Measurements from ENCODE around the gene CDH16. TPM values are rescaled to one million over a fixed set of nuclear protein-coding genes. Genes with fewer than 3 reads are reported as not detected.
"Not testable (repeated sequence)": the region's sequence is repeated elsewhere in the genome, so short reads cannot be mapped to it uniquely, and the experiment has no call there.

CDH16 gene
- total RNA-seq, 1 experiment from 2014 or later, result not detected

DNA sequence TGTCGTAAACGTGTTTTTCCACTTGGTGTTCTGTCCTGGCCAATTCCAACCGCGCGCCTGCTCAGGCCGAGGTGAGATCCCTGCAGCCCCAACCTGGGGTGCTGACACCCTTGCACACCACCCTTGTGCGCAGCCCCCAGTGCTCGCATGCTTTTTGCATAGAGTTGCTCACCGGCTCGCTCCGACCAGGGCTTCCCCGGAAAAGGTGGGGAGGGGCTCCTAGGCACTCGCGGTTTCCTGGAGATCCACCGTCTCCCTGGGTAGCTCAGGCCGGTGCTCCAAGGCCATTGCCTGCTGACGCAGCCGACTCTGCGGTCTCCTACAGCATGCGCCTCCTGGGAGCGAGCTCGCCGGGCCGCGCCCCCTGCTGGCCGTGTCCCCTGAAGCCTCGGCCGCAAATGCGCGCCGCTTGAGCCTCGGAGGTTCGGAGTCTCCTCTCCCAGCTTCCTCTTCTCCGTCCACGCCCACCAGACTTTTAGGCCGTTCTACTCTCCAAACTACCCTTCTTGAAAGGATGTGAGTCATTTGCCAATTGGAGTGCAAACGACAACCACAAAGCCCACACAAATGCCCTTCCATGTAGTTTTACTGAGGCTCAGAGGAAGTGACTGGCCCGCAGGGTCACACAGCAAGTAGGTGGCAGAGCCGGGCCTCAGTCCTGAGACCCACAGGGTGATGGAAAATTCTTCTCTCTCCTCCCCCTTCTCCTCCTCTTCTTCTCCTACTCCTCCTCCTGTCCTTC, 45.6 kb downstream of the CDH16 start:
- POLR2A ChIA-PET, result interaction anchor here (0.6 to 1.7 kb wide), 5 partner anchors 43 to 464 kb away, joined by 3 to 11 read pairs (median 4); partner anchors contain the start of gene NAE1

GRCh38 chr16:66872559-66872942, 46.1 kb downstream of the CDH16 start:
- Mint-ChIP-seq H3K9me3 (ENCODE audit: unreplicated experiment) (no peaks in the 10 kb centered on the region), H3K4me3 (ENCODE audit: unreplicated experiment) (peak overlapping the region; percentile 71), H3K4me1 (ENCODE audit: insufficient read depth, unreplicated experiment) (peaks cover 20% of the 10 kb centered on the region), H3K27me3 (ENCODE audit: insufficient read depth, unreplicated experiment) (no peaks in the 10 kb centered on the region), H3K36me3 (ENCODE audit: insufficient read depth, unreplicated experiment) (no peaks in the 10 kb centered on the region), H3K27ac (ENCODE audit: low read depth, unreplicated experiment) (peak overlapping the region; percentile 51)
- CTCF ChIA-PET, result interaction anchor here (0.6 to 12.7 kb wide), 32 partner anchors 10 to 467 kb away, joined by 3 to 197 read pairs (median 4); partner anchors contain the start of genes CA7 and NAE1
- TF ChIP-seq, protein P1, sequence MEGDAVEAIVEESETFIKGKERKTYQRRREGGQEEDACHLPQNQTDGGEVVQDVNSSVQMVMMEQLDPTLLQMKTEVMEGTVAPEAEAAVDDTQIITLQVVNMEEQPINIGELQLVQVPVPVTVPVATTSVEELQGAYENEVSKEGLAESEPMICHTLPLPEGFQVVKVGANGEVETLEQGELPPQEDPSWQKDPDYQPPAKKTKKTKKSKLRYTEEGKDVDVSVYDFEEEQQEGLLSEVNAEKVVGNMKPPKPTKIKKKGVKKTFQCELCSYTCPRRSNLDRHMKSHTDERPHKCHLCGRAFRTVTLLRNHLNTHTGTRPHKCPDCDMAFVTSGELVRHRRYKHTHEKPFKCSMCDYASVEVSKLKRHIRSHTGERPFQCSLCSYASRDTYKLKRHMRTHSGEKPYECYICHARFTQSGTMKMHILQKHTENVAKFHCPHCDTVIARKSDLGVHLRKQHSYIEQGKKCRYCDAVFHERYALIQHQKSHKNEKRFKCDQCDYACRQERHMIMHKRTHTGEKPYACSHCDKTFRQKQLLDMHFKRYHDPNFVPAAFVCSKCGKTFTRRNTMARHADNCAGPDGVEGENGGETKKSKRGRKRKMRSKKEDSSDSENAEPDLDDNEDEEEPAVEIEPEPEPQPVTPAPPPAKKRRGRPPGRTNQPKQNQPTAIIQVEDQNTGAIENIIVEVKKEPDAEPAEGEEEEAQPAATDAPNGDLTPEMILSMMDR (IDR thresholded peaks at IDR 0.05; ENCODE audit: unreplicated experiment), result no peak
- POLR2A ChIA-PET, result interaction anchor here (0.8 to 1.7 kb wide), 4 partner anchors 42 to 463 kb away, joined by 3 to 11 read pairs (median 4); partner anchors contain the start of gene NAE1
- DNase-seq (ENCODE audit: unreplicated experiment), result no peak
- intact Hi-C loops (cut with micrococcal nuclease), result loop anchor here (2.0 kb wide), 1 partner anchor 42 kb away; the partner anchor contains the start of gene NAE1
- BruUV-seq (replicated peaks), result no TSS peak

More for the DNA sequence above, 45.6 kb downstream of the CDH16 start:
- TF ChIP-seq, protein P1 (IDR thresholded peaks at IDR 0.05; ENCODE audit: unreplicated experiment), result peak; percentile 90
- H3K9me3 Mint-ChIP-seq (ENCODE audit: unreplicated experiment), result no peaks in the 10 kb centered on the region
- H3K4me1 Mint-ChIP-seq (ENCODE audit: insufficient read depth, unreplicated experiment), result peaks cover 14% of the 10 kb centered on the region
- intact Hi-C loops (cut with micrococcal nuclease), result loop anchor here (2.0 kb wide), 1 partner anchor 42 kb away; the partner anchor contains the start of gene NAE1
- H3K36me3 Mint-ChIP-seq (ENCODE audit: insufficient read depth, unreplicated experiment), result no peaks in the 10 kb centered on the region
- H3K4me3 Mint-ChIP-seq (ENCODE audit: unreplicated experiment), result peak overlapping the region; percentile 71
- DNase-seq (ENCODE audit: unreplicated experiment), result peak; percentile 97
- no peaks in the 10 kb centered on the region for H3K27me3 Mint-ChIP-seq (ENCODE audit: insufficient read depth, unreplicated experiment)
- peak overlapping the region; percentile 51 for H3K27ac Mint-ChIP-seq (ENCODE audit: low read depth, unreplicated experiment)
- BruUV-seq (replicated peaks), result no TSS peak
- CTCF ChIA-PET, result interaction anchor here (0.6 to 12.7 kb wide), 33 partner anchors 9 to 467 kb away, joined by 3 to 197 read pairs (median 4); partner anchors contain the start of genes CA7 and NAE1

DNA sequence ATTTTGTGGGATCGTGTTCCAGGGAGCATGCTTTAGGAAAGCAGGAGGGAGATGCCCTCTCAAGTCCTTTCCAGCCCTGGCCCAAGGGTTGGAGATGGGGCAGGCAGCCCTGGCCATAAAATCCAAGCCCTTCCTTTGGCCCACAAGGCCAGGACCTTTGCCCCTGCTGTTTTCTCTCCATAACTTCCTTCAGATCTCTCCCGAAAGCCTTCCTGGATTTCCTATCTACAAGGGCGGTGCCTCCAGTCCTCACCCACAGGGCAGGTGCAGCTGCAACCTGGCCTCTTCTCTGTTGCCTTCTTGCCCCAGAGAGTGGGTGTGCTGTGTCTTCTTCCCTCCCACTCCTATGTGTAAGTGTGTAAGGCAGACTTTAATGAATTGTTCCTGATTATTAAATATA, 46.8 kb downstream of the CDH16 start:
- Mint-ChIP-seq H3K36me3 (ENCODE audit: insufficient read depth, unreplicated experiment) (no peaks in the 10 kb centered on the region), H3K4me1 (ENCODE audit: insufficient read depth, unreplicated experiment) (peaks cover 21% of the 10 kb centered on the region), H3K27ac (ENCODE audit: low read depth, unreplicated experiment) (no peak overlapping the region), H3K27me3 (ENCODE audit: insufficient read depth, unreplicated experiment) (no peaks in the 10 kb centered on the region), H3K9me3 (ENCODE audit: unreplicated experiment) (no peaks in the 10 kb centered on the region), H3K4me3 (ENCODE audit: unreplicated experiment) (no peak overlapping the region)
- TF ChIP-seq, protein P1 (IDR thresholded peaks at IDR 0.05; ENCODE audit: unreplicated experiment), result no peak
- BruUV-seq (replicated peaks), result no TSS peak
- no peak for DNase-seq (ENCODE audit: unreplicated experiment)
- intact Hi-C loops (cut with micrococcal nuclease), result loop anchor here (2.0 kb wide), 1 partner anchor 41 kb away; the partner anchor contains the start of gene NAE1
- POLR2A ChIA-PET, result interaction anchor here (1.7 kb wide), 1 partner anchor 42 kb away, joined by 11 read pairs; the partner anchor contains the start of gene NAE1
- CTCF ChIA-PET, result interaction anchor here (0.7 to 12.7 kb wide), 11 partner anchors 10 to 254 kb away, joined by 3 to 197 read pairs (median 5); partner anchors contain the start of genes CA7 and NAE1

- H3K9me3 Mint-ChIP-seq (ENCODE audit: unreplicated experiment); POLR2A ChIA-PET; H3K36me3 Mint-ChIP-seq (ENCODE audit: insufficient read depth, unreplicated experiment); H3K27me3 Mint-ChIP-seq (ENCODE audit: insufficient read depth, unreplicated experiment); DNase-seq (ENCODE audit: unreplicated experiment); H3K4me3 Mint-ChIP-seq (ENCODE audit: unreplicated experiment); BruUV-seq (replicated peaks); H3K27ac Mint-ChIP-seq (ENCODE audit: low read depth, unreplicated experiment); intact Hi-C loops (cut with micrococcal nuclease): not testable (repeated sequence)
- peaks cover 21% of the 10 kb centered on the region for H3K4me1 Mint-ChIP-seq (ENCODE audit: insufficient read depth, unreplicated experiment)
- CTCF ChIA-PET, result interaction anchor here (0.6 to 12.7 kb wide), 4 partner anchors 21 to 208 kb away, joined by 6 to 197 read pairs (median 9); partner anchors contain the start of gene NAE1
These were observed 47.3 kb downstream of the CDH16 start for GRCh38 chr16:66871363-66871762.

All from MCF 10A (cell line).